ENCODE data around the gene UPK2.

- TF ChIP-seq CTCF (IDR thresholded peaks at IDR 0.05; ENCODE audit: low read depth, low read length) (no peak), POLR2A (IDR thresholded peaks at IDR 0.05; ENCODE audit: extremely low read depth, insufficient read length) (no peak), MYC (IDR thresholded peaks at IDR 0.05; ENCODE audit: low read depth, low read length) (no peak), MAX (IDR thresholded peaks at IDR 0.05; ENCODE audit: low read depth, low read length) (no peak)
Observed at GRCh38 chr11:118914987-118915386, 41.1 kb upstream of the UPK2 start.
